H1 (cell line): ENCODE measurements around the gene NHSL2. TPM values are rescaled to one million over a fixed set of nuclear protein-coding genes. Genes with fewer than 3 reads are reported as not detected.

Source experiments
- CTCF ChIA-PET: fragments of 300-600 bp; sonication (Branson Sonifier 250); formaldehyde crosslinking; loops from one replicate; lab custom pipeline; 2021; ENCODE audit not compliant: partially characterized antibody; lab: Charles Lee
- POLR2A ChIA-PET: fragments of 300-600 bp; sonication (Branson Sonifier 250); formaldehyde crosslinking; loops from one replicate; lab custom pipeline; 2021; ENCODE audit warnings: inconsistent platforms; ENCODE audit not compliant: partially characterized antibody; lab: Charles Lee
- DNase-seq, 2 experiments: peaks; one replicate each; pipeline versions ENCODE4 v3.0.0 to v3.0.0-alpha.2; 2010 to 2022; ENCODE audit warnings: low spot score in 2 of 2, low read depth in 1 of 2, mixed read lengths in 1 of 2
- FAIRE-seq: peaks from 2 replicates; lab custom pipeline; 2011; peaks lifted over from hg19 to GRCh38; lab: Jason Lieb, UNC
- H2AFZ ChIP-seq: 2 replicates; pipeline ENCODE4 v1.8.1; 2012; ENCODE audit warnings: low read length, inconsistent platforms
- H2AK5ac ChIP-seq: 2 replicates; pipeline ENCODE4 v1.6.1; 2013; ENCODE audit warnings: low read depth, low read length
- H2BK120ac ChIP-seq: replicated peaks from 2 replicates; pipeline ENCODE3; 2013; ENCODE audit warnings: low read depth, low read length, inconsistent platforms
- H2BK12ac ChIP-seq: 2 replicates; pipeline ENCODE4 v1.6.1; 2013; ENCODE audit warnings: low read depth, low read length
- H2BK15ac ChIP-seq: 2 replicates; pipeline ENCODE4 v1.6.1; 2013; ENCODE audit warnings: low read length
- H2BK20ac ChIP-seq: 2 replicates; pipeline ENCODE4 v1.6.1; 2013; ENCODE audit warnings: low read length
- H2BK5ac ChIP-seq: 2 replicates; pipeline ENCODE4 v1.6.1; 2013; ENCODE audit warnings: low read depth, low read length
- H3K14ac ChIP-seq: 2 replicates; pipeline ENCODE4 v1.6.1; 2013; ENCODE audit warnings: inconsistent platforms; ENCODE audit not compliant: insufficient read length
- H3K18ac ChIP-seq: 2 replicates; pipeline ENCODE4 v1.6.1; 2013; ENCODE audit warnings: low read length; ENCODE audit errors: extremely low read depth
- H3K23ac ChIP-seq: 2 replicates; pipeline ENCODE4 v1.6.1; 2013; ENCODE audit warnings: inconsistent platforms; ENCODE audit not compliant: insufficient read length
- H3K23me2 ChIP-seq: 2 replicates; pipeline ENCODE4 v1.6.1; 2013; ENCODE audit warnings: low read depth, low read length
- H3K27ac ChIP-seq: 2 replicates; pipeline ENCODE4 v1.6.1; 2011; ENCODE audit warnings: low read depth, low read length, inconsistent platforms
- H3K27me3 ChIP-seq, 4 experiments: replicated peaks in 1 of 4; 1 replicate in 1 of 4; 2 replicates in 3 of 4; pipeline versions ENCODE4 v1.6.1 to v1.8.1; 2011 to 2013; ENCODE audit warnings: low read length in 3 of 4, mild to moderate bottlenecking in 3 of 4, inconsistent platforms in 2 of 4, mixed read lengths in 2 of 4, moderate library complexity in 1 of 4; ENCODE audit not compliant: control insufficient read depth in 3 of 4, insufficient read depth in 3 of 4; ENCODE audit errors: extremely low read depth in 1 of 4
- H3K36me3 ChIP-seq, 4 experiments: 2 replicates each; pipeline versions ENCODE4 v1.6.1 to v1.8.1; 2011 to 2013; ENCODE audit warnings: mild to moderate bottlenecking in 4 of 4, low read length in 3 of 4, moderate library complexity in 2 of 4, control low read depth in 1 of 4, inconsistent platforms in 1 of 4; ENCODE audit not compliant: insufficient read depth in 4 of 4, control insufficient read depth in 2 of 4
- H3K4ac ChIP-seq: replicated peaks from 2 replicates; pipeline ENCODE3; 2013; ENCODE audit warnings: low read length, low read depth, mixed read lengths, inconsistent platforms; ENCODE audit not compliant: insufficient read length
- H3K4me1 ChIP-seq, 4 experiments: replicated peaks in 1 of 4; 1 replicate in 1 of 4; 2 replicates in 3 of 4; pipeline versions ENCODE4 v1.6.1 to v1.8.1; 2011 to 2013; ENCODE audit warnings: low read length in 3 of 4, inconsistent platforms in 2 of 4, mixed read lengths in 1 of 4; ENCODE audit not compliant: insufficient read depth in 4 of 4, control insufficient read depth in 3 of 4
- H3K4me2 ChIP-seq, 2 experiments: 2 replicates each; pipeline versions ENCODE4 v1.6.1 to v1.8.1; 2011 to 2013; ENCODE audit warnings: low read depth in 2 of 2, low read length in 2 of 2, control low read depth in 1 of 2, inconsistent platforms in 1 of 2, mild to moderate bottlenecking in 1 of 2; ENCODE audit not compliant: insufficient read depth in 1 of 2
- H3K4me3 ChIP-seq, 4 experiments: fragments of 200-600, 300-600 bp in 1 of 4; sonication (generic), shearing (Covaris generic), sonication (Bioruptor Twin) in 1 of 4; 2 replicates each; pipeline versions ENCODE4 v1.5.1 to v1.8.1; 2011 to 2016; ENCODE audit warnings: low read length in 4 of 4, low read depth in 3 of 4, control low read depth in 2 of 4, inconsistent platforms in 2 of 4, mild to moderate bottlenecking in 2 of 4, mixed read lengths in 1 of 4, moderate library complexity in 1 of 4; ENCODE audit not compliant: insufficient read depth in 2 of 4; ENCODE audit errors: extremely low read depth in 1 of 4
- H3K56ac ChIP-seq: replicated peaks from 2 replicates; pipeline ENCODE3; 2013; ENCODE audit warnings: low read depth, mild to moderate bottlenecking, mixed read lengths, low read length, inconsistent platforms; ENCODE audit not compliant: insufficient read length
- H3K79me1 ChIP-seq: 2 replicates; pipeline ENCODE4 v1.6.1; 2013; ENCODE audit warnings: low read depth, low read length, control low read depth
- H3K79me2 ChIP-seq, 2 experiments: 2 replicates each; pipeline versions ENCODE4 v1.6.1 to v1.8.1; 2012 to 2013; ENCODE audit warnings: low read length in 2 of 2, mild to moderate bottlenecking in 2 of 2, inconsistent platforms in 1 of 2; ENCODE audit not compliant: insufficient read depth in 2 of 2, control insufficient read depth in 1 of 2
- H3K9ac ChIP-seq, 4 experiments: replicated peaks in 1 of 4; 1 replicate in 1 of 4; 2 replicates in 3 of 4; pipeline versions ENCODE4 v1.6.1 to v1.8.1; 2011 to 2013; ENCODE audit warnings: low read depth in 3 of 4, low read length in 3 of 4, control low read depth in 2 of 4, mild to moderate bottlenecking in 2 of 4, moderate library complexity in 2 of 4, inconsistent platforms in 1 of 4; ENCODE audit errors: extremely low read depth in 1 of 4
- H3K9me3 ChIP-seq, 2 experiments: 2 replicates each; pipeline versions ENCODE4 v1.6.1 to v1.8.1; 2012 to 2013; ENCODE audit warnings: mild to moderate bottlenecking in 2 of 2, moderate library complexity in 2 of 2, control low read depth in 1 of 2, inconsistent platforms in 1 of 2, low read depth in 1 of 2, low read length in 1 of 2, mixed read lengths in 1 of 2; ENCODE audit not compliant: insufficient read depth in 2 of 2
- H4K20me1 ChIP-seq, 2 experiments: replicated peaks in 1 of 2; 2 replicates each; pipeline versions ENCODE3 to v1.8.1; 2011 to 2013; ENCODE audit warnings: inconsistent platforms in 2 of 2, low read length in 2 of 2, mild to moderate bottlenecking in 1 of 2; ENCODE audit not compliant: insufficient read depth in 2 of 2, control insufficient read depth in 1 of 2
- H4K5ac ChIP-seq: 2 replicates; pipeline ENCODE4 v1.6.1; 2013; ENCODE audit warnings: low read length, low read depth, mixed read lengths, inconsistent platforms; ENCODE audit not compliant: insufficient read length
- H4K8ac ChIP-seq: 2 replicates; pipeline ENCODE4 v1.8.0; 2013; ENCODE audit warnings: mild to moderate bottlenecking, moderate library complexity, low read length, inconsistent platforms; ENCODE audit not compliant: insufficient read depth; ENCODE audit errors: extremely low read depth
- H4K91ac ChIP-seq: replicated peaks from 2 replicates; pipeline ENCODE3; 2013; ENCODE audit warnings: low read length, mixed read lengths, inconsistent platforms; ENCODE audit not compliant: insufficient read length
- CHD1 ChIP-seq: IDR thresholded peaks from 2 replicates; pipeline ENCODE4 v1.6.1; 2012; ENCODE audit warnings: low read depth, low read length, improper control_type of control experiment
- CHD2 ChIP-seq: IDR thresholded peaks from 2 replicates; pipeline ENCODE4 v1.6.1; 2012; ENCODE audit warnings: low read length, improper control_type of control experiment
- GABPA ChIP-seq: IDR thresholded peaks from 2 replicates; pipeline ENCODE4 v1.6.1; 2011; ENCODE audit warnings: mild to moderate bottlenecking, low read length, moderate library complexity, borderline replicate concordance; ENCODE audit not compliant: insufficient read depth
- GTF2F1 ChIP-seq: IDR thresholded peaks from 2 replicates; pipeline ENCODE4 v1.6.1; 2012; ENCODE audit warnings: low read depth, low read length, improper control_type of control experiment, borderline replicate concordance
- SIRT6 ChIP-seq: IDR thresholded peaks from one replicate; pipeline ENCODE4 v1.7.1; 2012; ENCODE audit warnings: low read length, inconsistent platforms
- TEAD4 ChIP-seq: IDR thresholded peaks from 2 replicates; pipeline ENCODE4 v1.6.1; 2012; ENCODE audit warnings: low read depth, low read length, inconsistent platforms, mixed read lengths
- WGBS, 2 experiments: shearing (Covaris generic) in 1 of 2; methylation state at CpG; one replicate each; pipeline versions ENCODE4 v1.1.6 to v1.1.7; 2013 to 2015; ENCODE audit warnings: low lambda C conversion rate in 2 of 2, mixed read lengths in 2 of 2, inconsistent platforms in 1 of 2, low coverage in 1 of 2, missing lambda C conversion rate in 1 of 2; ENCODE audit not compliant: insufficient replicate concordance in 2 of 2, insufficient coverage in 1 of 2, insufficient read length in 1 of 2; ENCODE audit errors: extremely low coverage in 1 of 2, missing lambda C conversion rate in 1 of 2; 5-methylcytosine and 5-hydroxymethylcytosine counted together
- polyA plus RNA-seq, 7 experiments: library from polyadenylated mRNA; depleted of rRNA in 3 of 7; stranded (reverse) in 5 of 7; unstranded in 2 of 7; fragments of >200 nt in 5 of 7; fragments of 200-250 nt in 2 of 7; gene quantifications; 1 replicate in 5 of 7; 2 replicates in 1 of 7; 4 replicates in 1 of 7; pipeline versions ENCODE4 v1.2.1 to v1.2.3, GENCODE V29; 2011 to 2013; ENCODE audit warnings: missing spikeins in 2 of 7, mixed read lengths in 2 of 7
- total RNA-seq: library from RNA; stranded (reverse); fragmentation: NEBNext Ultra II Directional; extraction: Animal tissue kit (Norgen Biotek cat#: 25700); gene quantifications from 2 replicates; pipeline ENCODE4 v1.2.1, GENCODE V29; 2021

NHSL2 gene
- total and polyA plus RNA-seq, 2 of the 8 experiments (the other 6 are each of a cell fraction or from before 2014, with no cell fraction given), result 3.7 to 7.2 TPM

DNA sequence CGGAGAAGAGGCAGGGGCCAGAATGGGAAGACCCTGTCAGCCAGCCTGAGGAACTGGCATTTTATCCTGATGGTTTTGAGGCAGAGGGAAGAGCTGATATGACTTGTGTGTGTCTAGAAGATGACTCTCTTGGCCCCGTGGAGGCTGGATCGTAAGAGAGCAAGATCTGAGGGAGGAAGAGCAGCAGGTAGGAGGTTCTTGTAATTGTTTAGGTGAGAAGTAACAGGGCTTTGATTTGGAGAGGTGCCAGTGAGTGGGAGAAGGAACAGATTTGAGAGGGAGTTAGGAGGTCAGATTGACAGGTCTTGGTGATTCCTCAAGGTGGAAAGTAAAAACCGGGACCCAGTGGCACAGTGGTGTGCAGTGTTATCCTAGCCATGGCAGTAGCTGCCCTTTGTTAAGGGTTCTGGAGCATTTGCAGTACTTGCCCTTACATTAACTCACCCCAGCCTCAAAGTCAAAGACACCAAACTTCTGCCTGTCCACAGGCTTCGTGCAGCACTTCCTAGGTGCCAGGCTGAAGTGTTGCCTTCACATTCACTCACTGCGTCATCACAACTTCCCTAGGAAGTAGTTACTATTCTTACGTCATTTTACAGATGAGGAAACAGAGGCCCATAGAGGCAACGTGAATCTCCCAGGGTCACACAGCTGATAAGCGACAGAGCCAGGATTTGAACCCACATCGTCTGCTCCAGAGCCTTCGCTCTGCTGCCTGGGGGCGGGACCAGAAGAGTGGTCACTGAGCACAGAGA, 197.4 kb downstream of the NHSL2 start:
- no peak overlapping the region for H3K4me2 ChIP-seq
- 90% methylated on average over 9 of the region's 12 CpGs; no CpG with 5 or more reads in 1 of the 2 experiments for WGBS, 2 experiments
- no peak overlapping the region for H3K4ac ChIP-seq
- DNase-seq (no peak), FAIRE-seq (no peak)
- no peaks in the 10 kb centered on the region for H3K79me2 ChIP-seq
- CTCF ChIA-PET, result interaction anchor here (0.6 to 1.5 kb wide), 2 partner anchors 26 to 120 kb away, joined by 3 to 4 read pairs; no protein-coding TSS in a partner anchor
- H3K9ac ChIP-seq, result no peak overlapping the region
- H3K27ac ChIP-seq, result no peak overlapping the region
- H4K91ac ChIP-seq, result no peak overlapping the region
- no peak overlapping the region for H2BK15ac ChIP-seq
- no peak overlapping the region for H3K4me3 ChIP-seq
- no peak overlapping the region for H2BK5ac ChIP-seq
- POLR2A ChIA-PET, result no interaction called here
- no peak overlapping the region for H3K18ac ChIP-seq
- no peak overlapping the region for H2BK120ac ChIP-seq
- H3K9me3 ChIP-seq, result no peaks in the 10 kb centered on the region
- H4K5ac ChIP-seq, result no peak overlapping the region
- no peak overlapping the region for H3K23ac ChIP-seq
- no peaks in the 10 kb centered on the region for H4K20me1 ChIP-seq
- H4K8ac ChIP-seq, result no peak overlapping the region
- H3K27me3 ChIP-seq, result no peaks in the 10 kb centered on the region
- H2BK12ac ChIP-seq, result no peak overlapping the region
- no peak overlapping the region for H2BK20ac ChIP-seq
- H3K56ac ChIP-seq, result no peak overlapping the region
- H3K14ac ChIP-seq, result no peak overlapping the region
- H2AK5ac ChIP-seq, result no peak overlapping the region
- H3K23me2 ChIP-seq, result no peaks in the 10 kb centered on the region
- peaks cover 0 to 7% (median 1%) of the 10 kb centered on the region in 4 experiments; a peak in 2 of 7 replicates for H3K4me1 ChIP-seq
- H3K79me1 ChIP-seq, result no peaks in the 10 kb centered on the region
- H2AFZ ChIP-seq, result no peak overlapping the region
- H3K36me3 ChIP-seq, result no peaks in the 10 kb centered on the region
- TF ChIP-seq TEAD4 (no peak), GABPA (no peak), CHD2 (no peak), CHD1 (no peak), SIRT6 (no peak), GTF2F1 (no peak)
